H1 (cell line): ENCODE results near the gene DNAJC11. TPM values are rescaled to one million over a fixed set of nuclear protein-coding genes. Genes with fewer than 3 reads are reported as not detected.

Experiments
- CTCF ChIA-PET: fragments of 300-600 bp; sonication (Branson Sonifier 250); formaldehyde crosslinking; loops from one replicate; lab custom pipeline; 2021; ENCODE audit not compliant: partially characterized antibody; lab: Charles Lee
- POLR2A ChIA-PET: fragments of 300-600 bp; sonication (Branson Sonifier 250); formaldehyde crosslinking; loops from one replicate; lab custom pipeline; 2021; ENCODE audit warnings: inconsistent platforms; ENCODE audit not compliant: partially characterized antibody; lab: Charles Lee
- DNase-seq, 2 experiments: peaks; one replicate each; pipeline versions ENCODE4 v3.0.0 to v3.0.0-alpha.2; 2010 to 2022; ENCODE audit warnings: low spot score in 2 of 2, low read depth in 1 of 2, mixed read lengths in 1 of 2
- FAIRE-seq: peaks from 2 replicates; lab custom pipeline; 2011; peaks lifted over from hg19 to GRCh38; lab: Jason Lieb, UNC
- H2AFZ ChIP-seq: 2 replicates; pipeline ENCODE4 v1.8.1; 2012; ENCODE audit warnings: low read length, inconsistent platforms
- H2AK5ac ChIP-seq: 2 replicates; pipeline ENCODE4 v1.6.1; 2013; ENCODE audit warnings: low read depth, low read length
- H2BK120ac ChIP-seq: replicated peaks from 2 replicates; pipeline ENCODE3; 2013; ENCODE audit warnings: low read depth, low read length, inconsistent platforms
- H2BK12ac ChIP-seq: 2 replicates; pipeline ENCODE4 v1.6.1; 2013; ENCODE audit warnings: low read depth, low read length
- H2BK15ac ChIP-seq: 2 replicates; pipeline ENCODE4 v1.6.1; 2013; ENCODE audit warnings: low read length
- H2BK20ac ChIP-seq: 2 replicates; pipeline ENCODE4 v1.6.1; 2013; ENCODE audit warnings: low read length
- H2BK5ac ChIP-seq: 2 replicates; pipeline ENCODE4 v1.6.1; 2013; ENCODE audit warnings: low read depth, low read length
- H3K14ac ChIP-seq: 2 replicates; pipeline ENCODE4 v1.6.1; 2013; ENCODE audit warnings: inconsistent platforms; ENCODE audit not compliant: insufficient read length
- H3K18ac ChIP-seq: 2 replicates; pipeline ENCODE4 v1.6.1; 2013; ENCODE audit warnings: low read length; ENCODE audit errors: extremely low read depth
- H3K23ac ChIP-seq: 2 replicates; pipeline ENCODE4 v1.6.1; 2013; ENCODE audit warnings: inconsistent platforms; ENCODE audit not compliant: insufficient read length
- H3K23me2 ChIP-seq: 2 replicates; pipeline ENCODE4 v1.6.1; 2013; ENCODE audit warnings: low read depth, low read length
- H3K27ac ChIP-seq: 2 replicates; pipeline ENCODE4 v1.6.1; 2011; ENCODE audit warnings: low read depth, low read length, inconsistent platforms
- H3K27me3 ChIP-seq, 4 experiments: replicated peaks in 1 of 4; 1 replicate in 1 of 4; 2 replicates in 3 of 4; pipeline versions ENCODE4 v1.6.1 to v1.8.1; 2011 to 2013; ENCODE audit warnings: low read length in 3 of 4, mild to moderate bottlenecking in 3 of 4, inconsistent platforms in 2 of 4, mixed read lengths in 2 of 4, moderate library complexity in 1 of 4; ENCODE audit not compliant: control insufficient read depth in 3 of 4, insufficient read depth in 3 of 4; ENCODE audit errors: extremely low read depth in 1 of 4
- H3K36me3 ChIP-seq, 4 experiments: 2 replicates each; pipeline versions ENCODE4 v1.6.1 to v1.8.1; 2011 to 2013; ENCODE audit warnings: mild to moderate bottlenecking in 4 of 4, low read length in 3 of 4, moderate library complexity in 2 of 4, control low read depth in 1 of 4, inconsistent platforms in 1 of 4; ENCODE audit not compliant: insufficient read depth in 4 of 4, control insufficient read depth in 2 of 4
- H3K4ac ChIP-seq: replicated peaks from 2 replicates; pipeline ENCODE3; 2013; ENCODE audit warnings: low read length, low read depth, mixed read lengths, inconsistent platforms; ENCODE audit not compliant: insufficient read length
- H3K4me1 ChIP-seq, 4 experiments: replicated peaks in 1 of 4; 1 replicate in 1 of 4; 2 replicates in 3 of 4; pipeline versions ENCODE4 v1.6.1 to v1.8.1; 2011 to 2013; ENCODE audit warnings: low read length in 3 of 4, inconsistent platforms in 2 of 4, mixed read lengths in 1 of 4; ENCODE audit not compliant: insufficient read depth in 4 of 4, control insufficient read depth in 3 of 4
- H3K4me2 ChIP-seq, 2 experiments: 2 replicates each; pipeline versions ENCODE4 v1.6.1 to v1.8.1; 2011 to 2013; ENCODE audit warnings: low read depth in 2 of 2, low read length in 2 of 2, control low read depth in 1 of 2, inconsistent platforms in 1 of 2, mild to moderate bottlenecking in 1 of 2; ENCODE audit not compliant: insufficient read depth in 1 of 2
- H3K4me3 ChIP-seq, 4 experiments: fragments of 200-600, 300-600 bp in 1 of 4; sonication (generic), shearing (Covaris generic), sonication (Bioruptor Twin) in 1 of 4; 2 replicates each; pipeline versions ENCODE4 v1.5.1 to v1.8.1; 2011 to 2016; ENCODE audit warnings: low read length in 4 of 4, low read depth in 3 of 4, control low read depth in 2 of 4, inconsistent platforms in 2 of 4, mild to moderate bottlenecking in 2 of 4, mixed read lengths in 1 of 4, moderate library complexity in 1 of 4; ENCODE audit not compliant: insufficient read depth in 2 of 4; ENCODE audit errors: extremely low read depth in 1 of 4
- H3K56ac ChIP-seq: replicated peaks from 2 replicates; pipeline ENCODE3; 2013; ENCODE audit warnings: low read depth, mild to moderate bottlenecking, mixed read lengths, low read length, inconsistent platforms; ENCODE audit not compliant: insufficient read length
- H3K79me1 ChIP-seq: 2 replicates; pipeline ENCODE4 v1.6.1; 2013; ENCODE audit warnings: low read depth, low read length, control low read depth
- H3K79me2 ChIP-seq, 2 experiments: 2 replicates each; pipeline versions ENCODE4 v1.6.1 to v1.8.1; 2012 to 2013; ENCODE audit warnings: low read length in 2 of 2, mild to moderate bottlenecking in 2 of 2, inconsistent platforms in 1 of 2; ENCODE audit not compliant: insufficient read depth in 2 of 2, control insufficient read depth in 1 of 2
- H3K9ac ChIP-seq, 4 experiments: replicated peaks in 1 of 4; 1 replicate in 1 of 4; 2 replicates in 3 of 4; pipeline versions ENCODE4 v1.6.1 to v1.8.1; 2011 to 2013; ENCODE audit warnings: low read depth in 3 of 4, low read length in 3 of 4, control low read depth in 2 of 4, mild to moderate bottlenecking in 2 of 4, moderate library complexity in 2 of 4, inconsistent platforms in 1 of 4; ENCODE audit errors: extremely low read depth in 1 of 4
- H3K9me3 ChIP-seq, 2 experiments: 2 replicates each; pipeline versions ENCODE4 v1.6.1 to v1.8.1; 2012 to 2013; ENCODE audit warnings: mild to moderate bottlenecking in 2 of 2, moderate library complexity in 2 of 2, control low read depth in 1 of 2, inconsistent platforms in 1 of 2, low read depth in 1 of 2, low read length in 1 of 2, mixed read lengths in 1 of 2; ENCODE audit not compliant: insufficient read depth in 2 of 2
- H4K20me1 ChIP-seq, 2 experiments: replicated peaks in 1 of 2; 2 replicates each; pipeline versions ENCODE3 to v1.8.1; 2011 to 2013; ENCODE audit warnings: inconsistent platforms in 2 of 2, low read length in 2 of 2, mild to moderate bottlenecking in 1 of 2; ENCODE audit not compliant: insufficient read depth in 2 of 2, control insufficient read depth in 1 of 2
- H4K5ac ChIP-seq: 2 replicates; pipeline ENCODE4 v1.6.1; 2013; ENCODE audit warnings: low read length, low read depth, mixed read lengths, inconsistent platforms; ENCODE audit not compliant: insufficient read length
- H4K8ac ChIP-seq: 2 replicates; pipeline ENCODE4 v1.8.0; 2013; ENCODE audit warnings: mild to moderate bottlenecking, moderate library complexity, low read length, inconsistent platforms; ENCODE audit not compliant: insufficient read depth; ENCODE audit errors: extremely low read depth
- H4K91ac ChIP-seq: replicated peaks from 2 replicates; pipeline ENCODE3; 2013; ENCODE audit warnings: low read length, mixed read lengths, inconsistent platforms; ENCODE audit not compliant: insufficient read length
- CEBPB ChIP-seq: IDR thresholded peaks from 2 replicates; pipeline ENCODE4 v1.6.1; 2012; ENCODE audit warnings: low read depth, low read length
- CHD2 ChIP-seq: IDR thresholded peaks from 2 replicates; pipeline ENCODE4 v1.6.1; 2012; ENCODE audit warnings: low read length, improper control_type of control experiment
- EZH2 ChIP-seq: fragments of 200-600 bp; sonication (generic); IDR thresholded peaks from 2 replicates; pipeline ENCODE4 v1.7.1; 2012; ENCODE audit warnings: low read depth, mild to moderate bottlenecking, moderate library complexity, low read length, inconsistent platforms; ENCODE audit not compliant: severe bottlenecking
- GABPA ChIP-seq: IDR thresholded peaks from 2 replicates; pipeline ENCODE4 v1.6.1; 2011; ENCODE audit warnings: mild to moderate bottlenecking, low read length, moderate library complexity, borderline replicate concordance; ENCODE audit not compliant: insufficient read depth
- HDAC2 ChIP-seq, 2 experiments: fragments of 300-600 bp in 1 of 2; sonication (generic) in 1 of 2; IDR thresholded peaks; 2 replicates each; pipeline ENCODE4 v1.6.1; 2011 to 2012; ENCODE audit warnings: low read depth in 2 of 2, low read length in 2 of 2, mild to moderate bottlenecking in 2 of 2, moderate library complexity in 2 of 2, borderline replicate concordance in 1 of 2, inconsistent platforms in 1 of 2
- KDM5A ChIP-seq: fragments of 200-600 bp; IDR thresholded peaks from 2 replicates; pipeline ENCODE4 v1.7.1; 2012; ENCODE audit warnings: mild to moderate bottlenecking, low read length, inconsistent platforms, mixed read lengths
- NRF1 ChIP-seq: IDR thresholded peaks from 2 replicates; pipeline ENCODE4 v1.6.1; 2011; ENCODE audit warnings: mild to moderate bottlenecking, low read depth, low read length, improper control_type of control experiment
- POLR2A ChIP-seq, 2 experiments: IDR thresholded peaks; 1 replicate in 1 of 2; 2 replicates in 1 of 2; pipeline ENCODE4 v1.6.1; 2011; ENCODE audit warnings: low read depth in 2 of 2, low read length in 2 of 2, mild to moderate bottlenecking in 2 of 2; ENCODE audit errors: control extremely low read depth in 1 of 2
- POU5F1 ChIP-seq: IDR thresholded peaks from 2 replicates; pipeline ENCODE4 v1.6.1; 2011; ENCODE audit warnings: low read depth, mild to moderate bottlenecking, low read length, moderate library complexity
- RAD21 ChIP-seq, 2 experiments: IDR thresholded peaks in 1 of 2; conservative IDR thresholded peaks in 1 of 2; 2 replicates each; pipeline ENCODE4 v1.6.1; 2011; ENCODE audit warnings: low read depth in 2 of 2, low read length in 2 of 2, improper control_type of control experiment in 1 of 2, inconsistent platforms in 1 of 2, mild to moderate bottlenecking in 1 of 2, moderate library complexity in 1 of 2
- RBBP5 ChIP-seq: IDR thresholded peaks from 2 replicates; pipeline ENCODE4 v1.7.1; 2012; ENCODE audit warnings: low read depth, mild to moderate bottlenecking, inconsistent platforms, low read length, moderate library complexity, borderline replicate concordance
- RXRA ChIP-seq: IDR thresholded peaks from 2 replicates; pipeline ENCODE4 v1.6.1; 2011; ENCODE audit warnings: low read depth, mild to moderate bottlenecking, low read length, moderate library complexity; ENCODE audit not compliant: insufficient read depth
- SP1 ChIP-seq: IDR thresholded peaks from 2 replicates; pipeline ENCODE4 v1.6.1; 2011; ENCODE audit warnings: low read depth, low read length
- SP4 ChIP-seq: IDR thresholded peaks from 2 replicates; pipeline ENCODE4 v1.6.1; 2012; ENCODE audit warnings: low read length, inconsistent platforms
- TEAD4 ChIP-seq: IDR thresholded peaks from 2 replicates; pipeline ENCODE4 v1.6.1; 2012; ENCODE audit warnings: low read depth, low read length, inconsistent platforms, mixed read lengths
- WGBS, 2 experiments: shearing (Covaris generic) in 1 of 2; methylation state at CpG; one replicate each; pipeline versions ENCODE4 v1.1.6 to v1.1.7; 2013 to 2015; ENCODE audit warnings: low lambda C conversion rate in 2 of 2, mixed read lengths in 2 of 2, inconsistent platforms in 1 of 2, low coverage in 1 of 2, missing lambda C conversion rate in 1 of 2; ENCODE audit not compliant: insufficient replicate concordance in 2 of 2, insufficient coverage in 1 of 2, insufficient read length in 1 of 2; ENCODE audit errors: extremely low coverage in 1 of 2, missing lambda C conversion rate in 1 of 2; 5-methylcytosine and 5-hydroxymethylcytosine counted together
- polyA plus RNA-seq, 7 experiments: library from polyadenylated mRNA; depleted of rRNA in 3 of 7; stranded (reverse) in 5 of 7; unstranded in 2 of 7; fragments of >200 nt in 5 of 7; fragments of 200-250 nt in 2 of 7; gene quantifications; 1 replicate in 5 of 7; 2 replicates in 1 of 7; 4 replicates in 1 of 7; pipeline versions ENCODE4 v1.2.1 to v1.2.3, GENCODE V29; 2011 to 2013; ENCODE audit warnings: missing spikeins in 2 of 7, mixed read lengths in 2 of 7
- total RNA-seq: library from RNA; stranded (reverse); fragmentation: NEBNext Ultra II Directional; extraction: Animal tissue kit (Norgen Biotek cat#: 25700); gene quantifications from 2 replicates; pipeline ENCODE4 v1.2.1, GENCODE V29; 2021

The DNAJC11 gene
- total and polyA plus RNA-seq, 2 of the 8 experiments (the other 6 are each of a cell fraction or from before 2014, with no cell fraction given) = 43.9 to 90.9 TPM

GRCh38 chr1:6674771-6675170 is 26.8 kb downstream of the DNAJC11 start:
- FAIRE-seq (no peak), DNase-seq (no peak)
- H2BK12ac ChIP-seq = no peak overlapping the region
- no peak overlapping the region for H2AK5ac ChIP-seq
- H4K20me1 ChIP-seq = peaks cover 0 to 1% of the 10 kb centered on the region in 2 experiments
- H3K23ac ChIP-seq = no peak overlapping the region
- H3K79me1 ChIP-seq = peaks cover 2% of the 10 kb centered on the region; the same call in 1 of the 2 replicates
- CTCF ChIA-PET = interaction anchor here (0.6 to 0.7 kb wide), 2 partner anchors 31 to 609 kb away, joined by 3 read pairs; no protein-coding TSS in a partner anchor
- no peak overlapping the region for H3K9ac ChIP-seq
- no peak overlapping the region for H3K14ac ChIP-seq
- no peak overlapping the region for H4K5ac ChIP-seq
- no peaks in the 10 kb centered on the region for H3K9me3 ChIP-seq
- no peak overlapping the region for H2BK120ac ChIP-seq
- H3K36me3 ChIP-seq = peaks cover 23 to 54% (median 37%) of the 10 kb centered on the region in 4 experiments
- no peaks in the 10 kb centered on the region for H3K23me2 ChIP-seq
- no peak overlapping the region for H2AFZ ChIP-seq
- no peak overlapping the region for H4K8ac ChIP-seq
- H3K79me2 ChIP-seq = peaks cover 0 to 6% of the 10 kb centered on the region in 2 experiments; a peak in 2 of 4 replicates
- no peak overlapping the region for H3K4ac ChIP-seq
- H3K4me1 ChIP-seq = no peaks in the 10 kb centered on the region
- H2BK5ac ChIP-seq = no peak overlapping the region
- H3K18ac ChIP-seq = no peak overlapping the region
- H4K91ac ChIP-seq = no peak overlapping the region
- no peak overlapping the region for H2BK20ac ChIP-seq
- no peak overlapping the region for H3K4me3 ChIP-seq
- no peak overlapping the region for H2BK15ac ChIP-seq
- H3K56ac ChIP-seq = no peak overlapping the region
- 100% methylated on average over 1 of the region's 1 CpG; no CpG with 5 or more reads in 1 of the 2 experiments for WGBS, 2 experiments
- H3K27ac ChIP-seq = no peak overlapping the region
- H3K27me3 ChIP-seq = no peaks in the 10 kb centered on the region
- no peak overlapping the region for H3K4me2 ChIP-seq
- POLR2A ChIA-PET = interaction anchor here (0.6 kb wide), 1 partner anchor 13 kb away, joined by 3 read pairs; no protein-coding TSS in a partner anchor
- TF ChIP-seq POU5F1 = no peak
- no peak for TF ChIP-seq POLR2A (IDR thresholded peaks at IDR 0.05; ENCODE audit: control extremely low read depth in 1 of 2, low read depth in 2 of 2, low read length in 2 of 2)
- no peak for TF ChIP-seq TEAD4
- no peak for TF ChIP-seq KDM5A
- no peak for TF ChIP-seq EZH2
- TF ChIP-seq CEBPB = no peak
- no peak for TF ChIP-seq HDAC2 (IDR thresholded peaks at IDR 0.05; ENCODE audit: borderline replicate concordance in 1 of 2, low read depth in 2 of 2, low read length in 2 of 2)
- no peak for TF ChIP-seq SP4
- TF ChIP-seq RBBP5 = no peak
- no peak for TF ChIP-seq NRF1
- no peak for TF ChIP-seq SP1
- TF ChIP-seq CHD2 = no peak
- no peak for TF ChIP-seq GABPA
- no peak for TF ChIP-seq RAD21 (IDR thresholded peaks at IDR 0.05 in 1 of 2, conservative IDR thresholded peaks at IDR 0.05 in 1 of 2; ENCODE audit: low read depth in 2 of 2, low read length in 2 of 2)
- no peak for TF ChIP-seq RXRA
